KOPT-K1 (cell line): Measurements from ENCODE around the gene GALNT1.

Source experiments
- H3K27ac ChIP-seq: fragments of 200-600 bp; sonication (generic); 2 replicates; pipeline ENCODE4 v1.5.1; 2016; ENCODE audit warnings: antibody characterized with exemption, mild to moderate bottlenecking, low read depth, low read length; ENCODE audit not compliant: poor library complexity, severe bottlenecking
- H3K36me3 ChIP-seq: fragments of 200-600 bp; sonication (generic); 2 replicates; pipeline ENCODE4 v1.5.1; 2017; ENCODE audit warnings: antibody characterized with exemption, mild to moderate bottlenecking, low read length, moderate library complexity; ENCODE audit not compliant: insufficient read depth
- H3K9me3 ChIP-seq: fragments of 200-600 bp; sonication (generic); 2 replicates; pipeline ENCODE4 v1.5.1; 2017; ENCODE audit warnings: antibody characterized with exemption, low read length, mild to moderate bottlenecking; ENCODE audit not compliant: insufficient read depth, poor library complexity, severe bottlenecking

GALNT1 gene

GRCh38 chr18:35593859-35594258 lies 12.3 kb downstream of the GALNT1 start:
- no peak overlapping the region for H3K27ac ChIP-seq
- no peaks in the 10 kb centered on the region for H3K9me3 ChIP-seq
- H3K36me3 ChIP-seq = no peaks in the 10 kb centered on the region

DNA sequence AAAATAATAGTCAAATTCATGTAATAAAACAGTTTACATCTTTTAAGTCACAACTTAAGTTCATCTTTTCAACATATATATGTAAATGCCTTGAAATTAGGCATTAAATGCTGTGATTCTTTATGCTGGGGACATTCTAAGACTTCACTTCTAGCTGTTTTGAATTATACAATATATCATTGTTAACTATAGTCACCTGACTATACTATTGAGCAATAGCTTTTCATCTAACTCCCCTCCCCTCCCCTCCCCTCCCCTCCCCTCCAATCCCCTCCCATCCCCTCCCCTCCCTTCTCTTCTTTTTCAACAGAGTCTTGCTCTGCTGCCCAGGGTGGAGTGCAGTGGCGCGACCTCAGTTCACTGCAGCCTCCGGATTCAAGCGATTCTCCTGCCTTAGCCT lies 16.2 kb downstream of the GALNT1 start:
- H3K9me3 ChIP-seq = peaks cover 14% of the 10 kb centered on the region
- no peak overlapping the region for H3K27ac ChIP-seq
- no peaks in the 10 kb centered on the region for H3K36me3 ChIP-seq

- no peak overlapping the region for H3K27ac ChIP-seq
- no peaks in the 10 kb centered on the region for H3K36me3 ChIP-seq
- peaks cover 16% of the 10 kb centered on the region for H3K9me3 ChIP-seq
Observed at GRCh38 chr18:35602193-35602820, 20.8 kb downstream of the GALNT1 start.

GRCh38 chr18:35603008-35603407 lies 21.5 kb downstream of the GALNT1 start:
- H3K27ac ChIP-seq = no peak overlapping the region
- H3K9me3 ChIP-seq = peaks cover 16% of the 10 kb centered on the region
- H3K36me3 ChIP-seq = no peaks in the 10 kb centered on the region

GRCh38 chr18:35603528-35603927 lies 22.0 kb downstream of the GALNT1 start:
- H3K27ac ChIP-seq = no peak overlapping the region
- H3K9me3 ChIP-seq = peaks cover 16% of the 10 kb centered on the region
- H3K36me3 ChIP-seq = no peaks in the 10 kb centered on the region

DNA sequence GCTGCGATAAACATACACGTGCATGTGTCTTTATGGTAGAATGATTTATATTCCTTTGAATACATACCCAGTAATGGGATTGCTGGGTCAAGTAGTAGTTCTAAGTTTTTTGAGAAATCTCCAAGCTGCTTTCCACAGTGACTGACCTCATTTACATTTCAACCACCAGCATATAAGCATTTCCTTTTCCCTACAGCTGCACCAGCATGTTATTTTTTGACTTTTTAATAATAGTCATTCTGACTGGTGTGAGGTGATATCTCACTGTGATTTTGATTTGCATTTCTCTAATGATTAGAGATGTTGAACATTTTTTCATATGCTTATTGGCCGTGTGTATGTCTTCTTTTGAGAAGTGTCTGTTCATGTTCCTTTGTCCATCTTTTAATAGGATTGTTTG lies 22.8 kb downstream of the GALNT1 start:
- Histone ChIP-seq H3K36me3 (no peaks in the 10 kb centered on the region), H3K27ac (no peak overlapping the region), H3K9me3 (peaks cover 16% of the 10 kb centered on the region)

GRCh38 chr18:35605686-35606417 lies 24.3 kb downstream of the GALNT1 start:
- no peak overlapping the region for H3K27ac ChIP-seq
- H3K36me3 ChIP-seq = no peaks in the 10 kb centered on the region
- peaks cover 16% of the 10 kb centered on the region for H3K9me3 ChIP-seq

DNA sequence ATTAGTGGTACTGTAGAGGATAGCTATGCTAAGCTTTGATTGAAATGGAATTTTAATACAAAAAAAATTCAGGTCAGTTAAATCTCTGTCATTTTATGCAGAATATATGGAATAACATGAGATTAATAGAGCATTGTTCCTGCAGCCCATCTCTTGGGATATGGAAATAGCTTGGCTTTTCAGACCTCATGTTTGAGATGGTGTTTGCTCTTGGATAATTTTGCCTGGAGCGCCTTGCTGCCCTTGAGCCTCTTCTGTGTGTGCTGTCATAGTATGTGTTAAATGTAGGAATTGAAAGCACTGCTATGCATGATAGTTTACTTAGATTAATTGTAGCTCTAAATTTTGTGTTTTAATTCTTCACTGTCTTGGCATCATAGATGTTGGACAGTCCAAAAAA lies 27.7 kb downstream of the GALNT1 start:
- Histone ChIP-seq H3K36me3 (no peaks in the 10 kb centered on the region), H3K27ac (no peak overlapping the region), H3K9me3 (no peaks in the 10 kb centered on the region)

DNA sequence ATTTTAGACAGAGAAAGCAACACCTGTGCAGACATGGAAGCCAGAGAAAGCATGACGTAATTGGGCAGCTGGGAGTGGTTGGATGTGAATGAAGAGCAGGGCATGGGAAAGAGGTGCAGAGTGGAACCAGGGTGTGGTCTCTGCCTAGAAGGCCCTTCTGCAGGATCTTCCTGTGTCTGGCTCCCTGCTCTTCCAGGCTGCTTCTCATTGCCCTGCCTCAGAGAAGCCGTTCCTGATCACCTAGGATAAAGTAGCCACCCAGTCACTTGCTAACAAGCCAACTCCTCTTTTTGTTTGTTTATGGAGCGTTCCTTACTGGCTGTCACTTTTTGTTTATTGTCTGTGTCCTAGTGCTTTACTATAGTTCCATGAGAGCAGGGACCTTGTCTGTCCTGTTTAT lies 28.5 kb downstream of the GALNT1 start:
- Histone ChIP-seq H3K27ac (no peak overlapping the region), H3K9me3 (no peaks in the 10 kb centered on the region), H3K36me3 (no peaks in the 10 kb centered on the region)

GRCh38 chr18:35610724-35611123 lies 29.2 kb downstream of the GALNT1 start:
- no peak overlapping the region for H3K27ac ChIP-seq
- H3K36me3 ChIP-seq = no peaks in the 10 kb centered on the region
- no peaks in the 10 kb centered on the region for H3K9me3 ChIP-seq

- no peaks in the 10 kb centered on the region for H3K36me3 ChIP-seq
- no peaks in the 10 kb centered on the region for H3K9me3 ChIP-seq
- no peak overlapping the region for H3K27ac ChIP-seq
Observed at GRCh38 chr18:35611518-35611917, 30.0 kb downstream of the GALNT1 start.

GRCh38 chr18:35616074-35616473 lies 34.5 kb downstream of the GALNT1 start:
- Histone ChIP-seq H3K9me3 (no peaks in the 10 kb centered on the region), H3K27ac (no peak overlapping the region), H3K36me3 (no peaks in the 10 kb centered on the region)

- Histone ChIP-seq H3K27ac (no peak overlapping the region), H3K36me3 (no peaks in the 10 kb centered on the region), H3K9me3 (no peaks in the 10 kb centered on the region)
Observed at GRCh38 chr18:35616664-35617423, 35.3 kb downstream of the GALNT1 start.

- H3K27ac ChIP-seq = no peak overlapping the region
Observed at GRCh38 chr18:35617865-35618264, 36.3 kb downstream of the GALNT1 start.

DNA sequence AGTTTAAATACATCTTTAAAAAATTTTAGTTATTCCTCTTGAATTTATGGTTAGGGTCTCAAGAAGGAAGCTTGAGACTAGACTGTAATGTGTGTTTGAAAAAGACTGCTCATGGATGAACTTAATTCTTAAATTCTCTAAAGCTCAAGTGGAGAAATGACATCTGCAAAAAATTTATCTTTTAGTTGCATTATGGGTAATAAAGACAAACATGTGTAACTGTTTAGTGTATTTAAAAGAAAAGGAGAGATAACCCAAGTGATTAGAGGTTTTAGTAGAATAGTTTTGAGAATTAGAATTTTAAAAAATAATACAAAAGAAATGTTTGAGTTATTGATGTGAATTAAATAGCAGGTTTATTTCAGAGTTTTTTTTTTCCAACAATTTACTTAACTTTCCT lies 36.7 kb downstream of the GALNT1 start:
- H3K9me3 ChIP-seq = no peaks in the 10 kb centered on the region
- H3K27ac ChIP-seq = no peak overlapping the region
- H3K36me3 ChIP-seq = no peaks in the 10 kb centered on the region

More at GRCh38 chr18:35617865-35618264, 36.3 kb downstream of the GALNT1 start:
- Histone ChIP-seq H3K36me3 (no peaks in the 10 kb centered on the region), H3K9me3 (no peaks in the 10 kb centered on the region)
